ENCODE data around the gene MLPH.

- TF ChIP-seq CTCF (IDR thresholded peaks at IDR 0.05; ENCODE audit: insufficient read depth, low read length) (no peak), POLR2AphosphoS5 (IDR thresholded peaks at IDR 0.05; ENCODE audit: low read depth) (no peak)
These were observed 28.1 kb downstream of the MLPH start for GRCh38 chr2:237515166-237515565.

All from HL-60 (cell line).